ENCODE measurements around the gene PPL. TPM values are rescaled to one million over a fixed set of nuclear protein-coding genes. Genes with fewer than 3 reads are reported as not detected.

Gene PPL
- total RNA-seq, 1 experiment from 2014 or later: 28.5 TPM

- Mint-ChIP-seq H3K9me3 (no peaks in the 10 kb centered on the region), H3K4me3 (no peak overlapping the region), H3K36me3 (peaks cover 42% of the 10 kb centered on the region), H3K4me1 (no peaks in the 10 kb centered on the region), H3K27ac (no peak overlapping the region), H3K27me3 (ENCODE audit: low read depth) (no peaks in the 10 kb centered on the region)
- DNase-seq (ENCODE audit: low spot score): no peak
- POLR2A ChIA-PET: no interaction called here
- no peak for ATAC-seq
- CTCF ChIA-PET: no interaction called here
- TF ChIP-seq, protein P1, sequence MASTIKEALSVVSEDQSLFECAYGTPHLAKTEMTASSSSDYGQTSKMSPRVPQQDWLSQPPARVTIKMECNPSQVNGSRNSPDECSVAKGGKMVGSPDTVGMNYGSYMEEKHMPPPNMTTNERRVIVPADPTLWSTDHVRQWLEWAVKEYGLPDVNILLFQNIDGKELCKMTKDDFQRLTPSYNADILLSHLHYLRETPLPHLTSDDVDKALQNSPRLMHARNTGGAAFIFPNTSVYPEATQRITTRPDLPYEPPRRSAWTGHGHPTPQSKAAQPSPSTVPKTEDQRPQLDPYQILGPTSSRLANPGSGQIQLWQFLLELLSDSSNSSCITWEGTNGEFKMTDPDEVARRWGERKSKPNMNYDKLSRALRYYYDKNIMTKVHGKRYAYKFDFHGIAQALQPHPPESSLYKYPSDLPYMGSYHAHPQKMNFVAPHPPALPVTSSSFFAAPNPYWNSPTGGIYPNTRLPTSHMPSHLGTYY (CRISPR knock-in tag; IDR thresholded peaks at IDR 0.05): no peak
- TF ChIP-seq, protein P2, sequence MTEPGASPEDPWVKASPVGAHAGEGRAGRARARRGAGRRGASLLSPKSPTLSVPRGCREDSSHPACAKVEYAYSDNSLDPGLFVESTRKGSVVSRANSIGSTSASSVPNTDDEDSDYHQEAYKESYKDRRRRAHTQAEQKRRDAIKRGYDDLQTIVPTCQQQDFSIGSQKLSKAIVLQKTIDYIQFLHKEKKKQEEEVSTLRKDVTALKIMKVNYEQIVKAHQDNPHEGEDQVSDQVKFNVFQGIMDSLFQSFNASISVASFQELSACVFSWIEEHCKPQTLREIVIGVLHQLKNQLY (CRISPR knock-in tag; IDR thresholded peaks at IDR 0.05): no peak
- TF ChIP-seq ZNF425 (CRISPR knock-in tag; conservative IDR thresholded peaks at IDR 0.05) (no peak), ZNF121 (CRISPR knock-in tag; IDR thresholded peaks at IDR 0.05) (no peak), ETV6 (CRISPR knock-in tag; IDR thresholded peaks at IDR 0.05) (no peak), ESRRA (CRISPR knock-in tag; IDR thresholded peaks at IDR 0.05; ENCODE audit: borderline replicate concordance) (no peak), KAT7 (CRISPR knock-in tag; IDR thresholded peaks at IDR 0.05; ENCODE audit: borderline replicate concordance) (no peak), ELF4 (CRISPR knock-in tag; IDR thresholded peaks at IDR 0.05; ENCODE audit: low read depth) (no peak), ZNF416 (CRISPR knock-in tag; IDR thresholded peaks at IDR 0.05) (no peak)
- TF ChIP-seq, protein P3, sequence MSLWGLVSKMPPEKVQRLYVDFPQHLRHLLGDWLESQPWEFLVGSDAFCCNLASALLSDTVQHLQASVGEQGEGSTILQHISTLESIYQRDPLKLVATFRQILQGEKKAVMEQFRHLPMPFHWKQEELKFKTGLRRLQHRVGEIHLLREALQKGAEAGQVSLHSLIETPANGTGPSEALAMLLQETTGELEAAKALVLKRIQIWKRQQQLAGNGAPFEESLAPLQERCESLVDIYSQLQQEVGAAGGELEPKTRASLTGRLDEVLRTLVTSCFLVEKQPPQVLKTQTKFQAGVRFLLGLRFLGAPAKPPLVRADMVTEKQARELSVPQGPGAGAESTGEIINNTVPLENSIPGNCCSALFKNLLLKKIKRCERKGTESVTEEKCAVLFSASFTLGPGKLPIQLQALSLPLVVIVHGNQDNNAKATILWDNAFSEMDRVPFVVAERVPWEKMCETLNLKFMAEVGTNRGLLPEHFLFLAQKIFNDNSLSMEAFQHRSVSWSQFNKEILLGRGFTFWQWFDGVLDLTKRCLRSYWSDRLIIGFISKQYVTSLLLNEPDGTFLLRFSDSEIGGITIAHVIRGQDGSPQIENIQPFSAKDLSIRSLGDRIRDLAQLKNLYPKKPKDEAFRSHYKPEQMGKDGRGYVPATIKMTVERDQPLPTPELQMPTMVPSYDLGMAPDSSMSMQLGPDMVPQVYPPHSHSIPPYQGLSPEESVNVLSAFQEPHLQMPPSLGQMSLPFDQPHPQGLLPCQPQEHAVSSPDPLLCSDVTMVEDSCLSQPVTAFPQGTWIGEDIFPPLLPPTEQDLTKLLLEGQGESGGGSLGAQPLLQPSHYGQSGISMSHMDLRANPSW (CRISPR knock-in tag; conservative IDR thresholded peaks at IDR 0.05; ENCODE audit: low read depth): no peak
- TF ChIP-seq, protein P4, sequence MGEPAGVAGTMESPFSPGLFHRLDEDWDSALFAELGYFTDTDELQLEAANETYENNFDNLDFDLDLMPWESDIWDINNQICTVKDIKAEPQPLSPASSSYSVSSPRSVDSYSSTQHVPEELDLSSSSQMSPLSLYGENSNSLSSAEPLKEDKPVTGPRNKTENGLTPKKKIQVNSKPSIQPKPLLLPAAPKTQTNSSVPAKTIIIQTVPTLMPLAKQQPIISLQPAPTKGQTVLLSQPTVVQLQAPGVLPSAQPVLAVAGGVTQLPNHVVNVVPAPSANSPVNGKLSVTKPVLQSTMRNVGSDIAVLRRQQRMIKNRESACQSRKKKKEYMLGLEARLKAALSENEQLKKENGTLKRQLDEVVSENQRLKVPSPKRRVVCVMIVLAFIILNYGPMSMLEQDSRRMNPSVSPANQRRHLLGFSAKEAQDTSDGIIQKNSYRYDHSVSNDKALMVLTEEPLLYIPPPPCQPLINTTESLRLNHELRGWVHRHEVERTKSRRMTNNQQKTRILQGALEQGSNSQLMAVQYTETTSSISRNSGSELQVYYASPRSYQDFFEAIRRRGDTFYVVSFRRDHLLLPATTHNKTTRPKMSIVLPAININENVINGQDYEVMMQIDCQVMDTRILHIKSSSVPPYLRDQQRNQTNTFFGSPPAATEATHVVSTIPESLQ (CRISPR knock-in tag; IDR thresholded peaks at IDR 0.05): no peak
Observed at GRCh38 chr16:4836727-4837126, 100.2 kb downstream of the PPL start.

GRCh38 chr16:4833584-4833983 is 103.4 kb downstream of the PPL start:
- Mint-ChIP-seq H3K27me3 (ENCODE audit: low read depth) (no peaks in the 10 kb centered on the region), H3K36me3 (peaks cover 42% of the 10 kb centered on the region), H3K9me3 (no peaks in the 10 kb centered on the region), H3K4me1 (no peaks in the 10 kb centered on the region), H3K27ac (no peak overlapping the region), H3K4me3 (no peak overlapping the region)
- DNase-seq (ENCODE audit: low spot score) (no peak), ATAC-seq (no peak)
- ChIA-PET CTCF (interaction anchor here (0.6 to 0.7 kb wide), 2 partner anchors 9 to 187 kb away, joined by 4 to 5 read pairs; no protein-coding TSS in a partner anchor), POLR2A (interaction anchor here (0.6 kb wide), 1 partner anchor 250 kb away, joined by 6 read pairs; no protein-coding TSS in a partner anchor)
- no peak for TF ChIP-seq PRRX2 (CRISPR knock-in tag; IDR thresholded peaks at IDR 0.05)
- no peak for TF ChIP-seq FOXP1 (CRISPR knock-in tag; IDR thresholded peaks at IDR 0.05; ENCODE audit: borderline replicate concordance)
- TF ChIP-seq, protein P5, sequence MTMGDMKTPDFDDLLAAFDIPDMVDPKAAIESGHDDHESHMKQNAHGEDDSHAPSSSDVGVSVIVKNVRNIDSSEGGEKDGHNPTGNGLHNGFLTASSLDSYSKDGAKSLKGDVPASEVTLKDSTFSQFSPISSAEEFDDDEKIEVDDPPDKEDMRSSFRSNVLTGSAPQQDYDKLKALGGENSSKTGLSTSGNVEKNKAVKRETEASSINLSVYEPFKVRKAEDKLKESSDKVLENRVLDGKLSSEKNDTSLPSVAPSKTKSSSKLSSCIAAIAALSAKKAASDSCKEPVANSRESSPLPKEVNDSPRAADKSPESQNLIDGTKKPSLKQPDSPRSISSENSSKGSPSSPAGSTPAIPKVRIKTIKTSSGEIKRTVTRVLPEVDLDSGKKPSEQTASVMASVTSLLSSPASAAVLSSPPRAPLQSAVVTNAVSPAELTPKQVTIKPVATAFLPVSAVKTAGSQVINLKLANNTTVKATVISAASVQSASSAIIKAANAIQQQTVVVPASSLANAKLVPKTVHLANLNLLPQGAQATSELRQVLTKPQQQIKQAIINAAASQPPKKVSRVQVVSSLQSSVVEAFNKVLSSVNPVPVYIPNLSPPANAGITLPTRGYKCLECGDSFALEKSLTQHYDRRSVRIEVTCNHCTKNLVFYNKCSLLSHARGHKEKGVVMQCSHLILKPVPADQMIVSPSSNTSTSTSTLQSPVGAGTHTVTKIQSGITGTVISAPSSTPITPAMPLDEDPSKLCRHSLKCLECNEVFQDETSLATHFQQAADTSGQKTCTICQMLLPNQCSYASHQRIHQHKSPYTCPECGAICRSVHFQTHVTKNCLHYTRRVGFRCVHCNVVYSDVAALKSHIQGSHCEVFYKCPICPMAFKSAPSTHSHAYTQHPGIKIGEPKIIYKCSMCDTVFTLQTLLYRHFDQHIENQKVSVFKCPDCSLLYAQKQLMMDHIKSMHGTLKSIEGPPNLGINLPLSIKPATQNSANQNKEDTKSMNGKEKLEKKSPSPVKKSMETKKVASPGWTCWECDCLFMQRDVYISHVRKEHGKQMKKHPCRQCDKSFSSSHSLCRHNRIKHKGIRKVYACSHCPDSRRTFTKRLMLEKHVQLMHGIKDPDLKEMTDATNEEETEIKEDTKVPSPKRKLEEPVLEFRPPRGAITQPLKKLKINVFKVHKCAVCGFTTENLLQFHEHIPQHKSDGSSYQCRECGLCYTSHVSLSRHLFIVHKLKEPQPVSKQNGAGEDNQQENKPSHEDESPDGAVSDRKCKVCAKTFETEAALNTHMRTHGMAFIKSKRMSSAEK (CRISPR knock-in tag; IDR thresholded peaks at IDR 0.05; ENCODE audit: borderline replicate concordance): no peak
- TF ChIP-seq, protein P6, sequence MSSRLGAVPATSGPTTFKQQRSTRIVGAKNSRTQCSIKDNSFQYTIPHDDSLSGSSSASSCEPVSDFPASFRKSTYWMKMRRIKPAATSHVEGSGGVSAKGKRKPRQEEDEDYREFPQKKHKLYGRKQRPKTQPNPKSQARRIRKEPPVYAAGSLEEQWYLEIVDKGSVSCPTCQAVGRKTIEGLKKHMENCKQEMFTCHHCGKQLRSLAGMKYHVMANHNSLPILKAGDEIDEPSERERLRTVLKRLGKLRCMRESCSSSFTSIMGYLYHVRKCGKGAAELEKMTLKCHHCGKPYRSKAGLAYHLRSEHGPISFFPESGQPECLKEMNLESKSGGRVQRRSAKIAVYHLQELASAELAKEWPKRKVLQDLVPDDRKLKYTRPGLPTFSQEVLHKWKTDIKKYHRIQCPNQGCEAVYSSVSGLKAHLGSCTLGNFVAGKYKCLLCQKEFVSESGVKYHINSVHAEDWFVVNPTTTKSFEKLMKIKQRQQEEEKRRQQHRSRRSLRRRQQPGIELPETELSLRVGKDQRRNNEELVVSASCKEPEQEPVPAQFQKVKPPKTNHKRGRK (CRISPR knock-in tag; IDR thresholded peaks at IDR 0.05; ENCODE audit: borderline replicate concordance): no peak
